Activated T-cell treated with anti-CD3 and anti-CD28 coated beads, Interleukin-2, amount 50 U/mL, for 48 hours (primary cell): ENCODE data around the gene TSPY8.
"Not testable (repeated sequence)": the region's sequence is repeated elsewhere in the genome, so short reads cannot be mapped to it uniquely, and the experiment has no call there.

Experiments used
- DNase-seq, 2 experiments: peaks; one replicate each; pipeline ENCODE4 v3.0.0-alpha.2; 2020

Gene TSPY8

DNA sequence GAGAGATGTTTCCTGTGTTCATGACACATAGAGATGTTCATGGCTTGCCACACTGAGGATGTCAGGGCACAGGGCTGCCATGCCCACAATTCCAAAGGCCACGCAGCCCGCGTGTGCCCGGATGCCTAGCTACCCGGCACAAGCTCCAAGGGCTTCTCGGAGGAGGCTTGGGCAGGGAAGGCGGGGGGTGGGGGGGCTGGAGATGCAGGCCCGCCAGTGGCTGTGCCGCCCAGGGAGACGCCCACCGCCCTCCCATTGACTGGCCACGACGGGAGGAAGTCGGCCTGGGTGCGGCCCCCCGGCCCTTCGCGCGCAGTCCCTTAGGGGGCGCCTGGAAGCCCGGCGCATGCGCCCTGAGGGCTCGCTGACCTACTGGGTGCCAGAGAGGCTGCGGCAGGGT lies at the start of gene TSPY8:
Gene TSPY8 (plus strand): TSS at position 301 of the 400 bp plus-strand sequence. CDS start 46 bp downstream, at position 347.
- not testable (repeated sequence) for DNase-seq

GRCh38 chrY:9320996-9321395 lies 36.6 kb upstream of the TSPY8 start:
- no peak for DNase-seq

DNA sequence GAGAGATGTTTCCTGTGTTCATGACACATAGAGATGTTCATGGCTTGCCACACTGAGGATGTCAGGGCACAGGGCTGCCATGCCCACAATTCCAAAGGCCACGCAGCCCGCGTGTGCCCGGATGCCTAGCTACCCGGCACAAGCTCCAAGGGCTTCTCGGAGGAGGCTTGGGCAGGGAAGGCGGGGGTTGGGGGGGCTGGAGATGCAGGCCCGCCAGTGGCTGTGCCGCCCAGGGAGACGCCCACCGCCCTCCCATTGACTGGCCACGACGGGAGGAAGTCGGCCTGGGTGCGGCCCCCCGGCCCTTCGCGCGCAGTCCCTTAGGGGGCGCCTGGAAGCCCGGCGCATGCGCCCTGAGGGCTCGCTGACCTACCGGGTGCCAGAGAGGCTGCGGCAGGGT lies 20.4 kb upstream of the TSPY8 start, which contains the start of gene TSPY4:
Gene TSPY4 (plus strand): TSS at position 301 of the 400 bp plus-strand sequence. CDS start 46 bp downstream, at position 347.
- DNase-seq = not testable (repeated sequence)

- not testable (repeated sequence) for DNase-seq
These were observed 38.9 kb downstream of the TSPY8 start for GRCh38 chrY:9396527-9396926.

GRCh38 chrY:9398121-9398520 lies 40.5 kb downstream of the TSPY8 start, which contains the start of gene TSPY3:
TSPY3 (plus strand) TSS chrY:9398421; CDS start chrY:9398467, 46 bp downstream.
- DNase-seq = not testable (repeated sequence)
